Mucosa of descending colon (tissue), 3 donors: ENCODE results near the gene IGSF9B. TPM values are rescaled to one million over a fixed set of nuclear protein-coding genes. Genes with fewer than 3 reads are reported as not detected.
A peak's percentile ranks its signal among the peaks of the same experiment; 100 is the strongest.

ENCODE experiments used
- ATAC-seq: fragments of 200-7000 bp; cut with Tn5 transposase; one replicate; pipeline ENCODE4 v1.9.1; 2020; ENCODE audit warnings: mild to moderate bottlenecking, moderate library complexity
- DNase-seq, 3 donors: peaks; one replicate each; pipeline ENCODE4 v3.0.0-alpha.2; 2020
- H3K36me3 ChIP-seq: fragments of 200-600 bp; one replicate; pipeline ENCODE4 v1.8.0; 2021; ENCODE audit warnings: low read depth, mild to moderate bottlenecking
- H3K4me1 ChIP-seq: fragments of 200-600 bp; one replicate; pipeline ENCODE4 v1.8.0; 2021; ENCODE audit warnings: low read depth, mild to moderate bottlenecking
- H3K4me3 ChIP-seq: fragments of 200-600 bp; one replicate; pipeline ENCODE4 v1.8.0; 2021; ENCODE audit warnings: mild to moderate bottlenecking
- H3K9me3 ChIP-seq: fragments of 200-600 bp; one replicate; pipeline ENCODE4 v1.8.0; 2021; ENCODE audit warnings: mild to moderate bottlenecking
- CTCF ChIP-seq: fragments of 200-600 bp; IDR thresholded peaks from one replicate; pipeline ENCODE4 v1.8.0; 2022; ENCODE audit warnings: antibody characterized with exemption, mild to moderate bottlenecking
- intact Hi-C, 2 donors: fragments of 100-400 bp; cut with DNase I in 1 of 2; cut with micrococcal nuclease in 1 of 2; formaldehyde crosslinking; loops; one replicate each; pipeline versions ENCODE4 v1.11.0 to v1.11.1; 2022; cut with DNase I, micrococcal nuclease
- total RNA-seq, 3 donors: library from RNA; stranded (reverse); fragmentation: NEBNext Ultra II Directional in 2 of 3; extraction: Animal tissue kit (Norgen Biotek cat#: 25700) in 2 of 3; gene quantifications; one replicate each; pipeline versions ENCODE4 v1.2.1 to v1.2.4, GENCODE V29; 2021 to 2023
- donor health status: DM: no; HTN: no; CAD: no; lungs with moderate emphysema.
- donor health status: DM: no; HTN: no; CAD: no.
- donor health status: DM: no; HTN: yes; CAD: no.

IGSF9B gene
- total RNA-seq, 3 donors from 2014 or later = 5.2 to 42.6 (median 5.8) TPM

GRCh38 chr11:133993921-133994320, 37.2 kb upstream of the IGSF9B start:
- H3K36me3 ChIP-seq = no peaks in the 10 kb centered on the region
- no peaks in the 10 kb centered on the region for H3K4me1 ChIP-seq
- no peak overlapping the region for H3K4me3 ChIP-seq
- no peaks in the 10 kb centered on the region for H3K9me3 ChIP-seq
- DNase-seq (no peak), ATAC-seq (no peak)
- intact Hi-C loops = no loop called here
- no peak for TF ChIP-seq CTCF

- intact Hi-C loops = no loop called here
- Histone ChIP-seq H3K4me1 (no peaks in the 10 kb centered on the region), H3K9me3 (no peaks in the 10 kb centered on the region), H3K36me3 (no peaks in the 10 kb centered on the region), H3K4me3 (no peak overlapping the region)
- DNase-seq (no peak), ATAC-seq (no peak)
- no peak for TF ChIP-seq CTCF
Observed at GRCh38 chr11:133993107-133993506, 36.3 kb upstream of the IGSF9B start.

DNA sequence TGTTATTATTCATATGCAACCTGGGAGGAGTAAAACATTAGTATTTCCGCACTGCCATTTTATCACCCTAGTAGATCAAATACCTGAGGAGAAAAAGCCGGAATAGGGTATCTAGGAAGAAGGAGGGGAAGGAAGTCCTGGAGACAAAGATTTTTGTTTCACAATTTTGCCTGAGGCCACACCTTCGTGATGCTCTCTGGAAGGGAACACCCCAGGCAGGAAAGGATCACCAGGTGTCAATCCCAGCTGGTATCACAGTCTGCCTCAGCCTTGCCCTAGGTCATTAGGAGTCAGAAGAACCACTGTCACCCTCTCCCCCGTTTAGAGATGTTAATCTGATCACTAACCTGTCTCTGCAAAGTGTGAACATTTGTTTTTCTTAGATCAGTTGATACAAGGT, 35.4 kb upstream of the IGSF9B start:
- no peak for TF ChIP-seq CTCF
- Histone ChIP-seq H3K4me3 (no peak overlapping the region), H3K4me1 (no peaks in the 10 kb centered on the region), H3K9me3 (no peaks in the 10 kb centered on the region), H3K36me3 (no peaks in the 10 kb centered on the region)
- intact Hi-C loops = no loop called here
- ATAC-seq (no peak), DNase-seq (no peak)

DNA sequence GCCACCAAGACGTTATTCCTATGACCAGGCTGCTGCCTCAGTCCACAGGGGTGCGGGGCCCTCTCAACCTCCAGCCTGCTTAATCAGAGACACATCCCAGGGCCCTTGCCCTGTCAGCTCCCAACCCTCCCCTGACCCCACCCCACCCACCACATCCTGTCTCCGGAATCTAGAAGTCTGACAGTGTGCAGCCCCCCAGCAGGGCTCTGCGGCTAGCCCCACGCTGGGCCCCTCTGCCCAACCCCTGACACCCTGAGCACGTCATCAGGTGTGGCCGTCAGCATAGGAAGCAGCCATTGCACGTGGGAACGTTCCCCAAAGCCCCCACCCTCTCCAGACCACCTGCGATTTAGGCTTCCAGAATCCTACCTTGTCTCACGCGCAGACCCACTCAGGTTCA, 34.3 kb upstream of the IGSF9B start:
- DNase-seq = no peak
- TF ChIP-seq CTCF = no peak
- no peaks in the 10 kb centered on the region for H3K4me1 ChIP-seq
- no peak overlapping the region for H3K4me3 ChIP-seq
- no peaks in the 10 kb centered on the region for H3K36me3 ChIP-seq
- intact Hi-C loops = no loop called here
- ATAC-seq = no peak
- H3K9me3 ChIP-seq = no peaks in the 10 kb centered on the region

- Histone ChIP-seq H3K4me3 (no peak overlapping the region), H3K4me1 (no peaks in the 10 kb centered on the region), H3K9me3 (no peaks in the 10 kb centered on the region), H3K36me3 (no peaks in the 10 kb centered on the region)
- no peak for DNase-seq
- no peak for ATAC-seq
- no peak for TF ChIP-seq CTCF
- intact Hi-C loops = no loop called here
Observed at GRCh38 chr11:133990501-133990900, 33.7 kb upstream of the IGSF9B start.

GRCh38 chr11:133988686-133989410, 32.1 kb upstream of the IGSF9B start:
- TF ChIP-seq CTCF = no peak
- Histone ChIP-seq H3K36me3 (no peaks in the 10 kb centered on the region), H3K9me3 (no peaks in the 10 kb centered on the region), H3K4me1 (no peaks in the 10 kb centered on the region), H3K4me3 (no peak overlapping the region)
- DNase-seq (no peak), ATAC-seq (peak; percentile 16)
- intact Hi-C loops = no loop called here
